GM23338 (cell line): Measurements from ENCODE around the gene TFPI2. TPM values are rescaled to one million over a fixed set of nuclear protein-coding genes. Genes with fewer than 3 reads are reported as not detected.

Source experiments
- ATAC-seq: fragments of 200-7000 bp; cut with Tn5 transposase; 3 replicates; pipeline ENCODE4 v1.9.1; 2020
- DNase-seq: peaks from one replicate; pipeline ENCODE4 v3.0.0-alpha.2; 2015; ENCODE audit warnings: low spot score
- H2AFZ ChIP-seq: fragments of 200-600 bp; sonication (generic); 2 replicates; pipeline ENCODE4 v1.8.0; 2016; ENCODE audit warnings: antibody characterized with exemption, mild to moderate bottlenecking, moderate library complexity
- H3F3A ChIP-seq: fragments of 200-600 bp; sonication (generic); replicated peaks from 2 replicates; pipeline ENCODE4 v1.8.0; 2017; ENCODE audit warnings: antibody characterized with exemption, mixed run types, low read depth
- H3K27ac ChIP-seq: fragments of 200-600 bp; sonication (generic); 2 replicates; pipeline ENCODE4 v1.6.1; 2016; ENCODE audit warnings: low read depth
- H3K27me3 ChIP-seq: fragments of 200-600 bp; sonication (generic); 2 replicates; pipeline ENCODE4 v1.8.0; 2016; ENCODE audit warnings: mild to moderate bottlenecking, mixed run types, moderate library complexity; ENCODE audit not compliant: insufficient read depth
- H3K36me3 ChIP-seq: fragments of 200-600 bp; sonication (generic); 2 replicates; pipeline ENCODE4 v1.8.0; 2016; ENCODE audit warnings: mild to moderate bottlenecking; ENCODE audit not compliant: insufficient read depth
- H3K4me1 ChIP-seq: fragments of 200-600 bp; sonication (generic); 2 replicates; pipeline ENCODE4 v1.8.0; 2016; ENCODE audit warnings: mild to moderate bottlenecking, moderate library complexity; ENCODE audit not compliant: insufficient read depth
- H3K4me2 ChIP-seq: fragments of 200-600 bp; sonication (generic); 2 replicates; pipeline ENCODE4 v1.7.1; 2017; ENCODE audit warnings: mixed run types
- H3K4me3 ChIP-seq: fragments of 200-600 bp; sonication (generic); 2 replicates; pipeline ENCODE4 v1.6.1; 2016; ENCODE audit warnings: mixed run types
- H3K79me2 ChIP-seq: fragments of 200-600 bp; sonication (generic); replicated peaks from 2 replicates; pipeline ENCODE4 v1.8.0; 2017; ENCODE audit warnings: mild to moderate bottlenecking; ENCODE audit not compliant: insufficient read depth
- H3K9me2 ChIP-seq: fragments of 200-600 bp; sonication (generic); 2 replicates; pipeline ENCODE4 v1.8.0; 2017; ENCODE audit not compliant: insufficient read depth
- H4K20me1 ChIP-seq: fragments of 200-600 bp; sonication (generic); replicated peaks from 2 replicates; pipeline ENCODE4 v1.8.0; 2017; ENCODE audit warnings: mild to moderate bottlenecking; ENCODE audit not compliant: insufficient read depth
- H3K27ac Mint-ChIP-seq: 2 replicates; pipeline ENCODE4 v1.8.0; 2020; ENCODE audit warnings: inconsistent platforms, mild to moderate bottlenecking, moderate library complexity, mixed read lengths
- H3K27me3 Mint-ChIP-seq: 3 replicates; pipeline ENCODE4 v1.8.0; 2022; ENCODE audit warnings: low read depth, mild to moderate bottlenecking, moderate library complexity, mixed read lengths, inconsistent platforms; ENCODE audit not compliant: insufficient read depth, poor library complexity
- H3K36me3 Mint-ChIP-seq: 3 replicates; pipeline ENCODE4 v1.8.0; 2021; ENCODE audit warnings: low read depth, mild to moderate bottlenecking, inconsistent platforms, moderate library complexity, mixed read lengths
- H3K4me1 Mint-ChIP-seq: 3 replicates; pipeline ENCODE4 v1.8.0; 2020; ENCODE audit warnings: mild to moderate bottlenecking, inconsistent platforms, mixed read lengths
- H3K4me3 Mint-ChIP-seq: 3 replicates; pipeline ENCODE4 v1.8.0; 2021; ENCODE audit warnings: moderate library complexity, mild to moderate bottlenecking, inconsistent platforms, mixed read lengths
- H3K9me3 Mint-ChIP-seq: 3 replicates; pipeline ENCODE4 v1.8.0; 2020; ENCODE audit warnings: moderate library complexity, mild to moderate bottlenecking, inconsistent platforms, mixed read lengths
- EZH2phosphoT487 ChIP-seq: fragments of 200-600 bp; sonication (generic); IDR thresholded peaks from one replicate; pipeline ENCODE4 v1.8.1; 2018; ENCODE audit warnings: antibody characterized with exemption; ENCODE audit not compliant: unreplicated experiment
- NANOG ChIP-seq: IDR thresholded peaks from 2 replicates; pipeline ENCODE4 v1.6.1; 2016; ENCODE audit warnings: antibody characterized with exemption, borderline replicate concordance
- STAT1 ChIP-seq: IDR thresholded peaks from one replicate; pipeline ENCODE4 v1.6.1; 2016; ENCODE audit warnings: antibody characterized with exemption; ENCODE audit not compliant: unreplicated experiment
- ZNF114 ChIP-seq: fragments of 250-450 bp; sonication (Bioruptor Pico); IDR thresholded peaks from 2 replicates; pipeline ENCODE4 v1.5.0; 2020; ENCODE audit warnings: mild to moderate bottlenecking, moderate library complexity
- ZNF331 ChIP-seq: fragments of 250-450 bp; sonication (Bioruptor Pico); IDR thresholded peaks from 2 replicates; pipeline ENCODE4 v1.5.0; 2020; ENCODE audit warnings: low read depth, mild to moderate bottlenecking, moderate library complexity
- polyA plus RNA-seq: library from polyadenylated mRNA; unstranded; fragments of >200 nt; fragmentation: Nextera tagmentation; extraction: Ambion mirVana; gene quantifications from 2 replicates; pipeline ENCODE4 v1.2.1, GENCODE V29; 2016
- total RNA-seq: library from RNA; depleted of rRNA; stranded (reverse); fragments of >200 nt; shearing (Covaris generic); gene quantifications from 2 replicates; pipeline ENCODE4 v1.2.3, GENCODE V29; 2014
- TF ChIP-seq, protein P1 (sequence below): fragments of 250-450 bp; sonication (Bioruptor Pico); IDR thresholded peaks from 2 replicates; pipeline ENCODE4 v1.5.0; 2020; ENCODE audit warnings: mild to moderate bottlenecking, moderate library complexity
- TF ChIP-seq, protein P2 (sequence below): IDR thresholded peaks from 2 replicates; pipeline ENCODE4 v1.6.1; 2016; ENCODE audit warnings: antibody characterized with exemption
- TF ChIP-seq, protein P3 (sequence below), 2 experiments: fragments of 200-600 bp in 1 of 2; sonication (generic) in 1 of 2; conservative IDR thresholded peaks; 2 replicates each; pipeline versions ENCODE4 v1.5.1 to v1.6.1; 2016 to 2017; ENCODE audit warnings: antibody characterized with exemption in 2 of 2, low read depth in 2 of 2, mild to moderate bottlenecking in 2 of 2, moderate library complexity in 1 of 2
- TF ChIP-seq, protein P4 (sequence below): IDR thresholded peaks from one replicate; pipeline ENCODE4 v1.6.1; 2018; ENCODE audit warnings: antibody characterized with exemption; ENCODE audit not compliant: unreplicated experiment

The TFPI2 gene
- total and polyA plus RNA-seq, 2 experiments from 2014 or later, result 13.3 to 18.1 TPM

DNA sequence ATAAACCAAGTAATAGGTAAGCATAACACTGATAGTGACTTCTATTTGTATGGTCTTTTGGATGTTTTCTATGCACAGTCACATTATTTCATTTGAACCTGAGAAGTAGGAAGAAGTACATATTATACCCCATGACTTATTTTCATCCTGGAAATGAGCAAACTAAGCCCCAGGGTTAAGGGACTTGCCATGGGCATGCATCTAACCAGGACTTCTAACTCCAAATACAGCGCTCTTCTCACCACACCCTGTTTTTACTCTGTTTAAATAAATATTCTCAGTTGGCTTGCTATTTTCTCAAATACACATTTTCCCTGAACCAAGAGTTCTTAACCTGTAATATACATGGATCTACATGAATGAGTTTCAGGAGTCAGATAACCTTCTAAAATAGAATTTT, 47.3 kb upstream of the TFPI2 start (continued):
- TF ChIP-seq, protein P1, sequence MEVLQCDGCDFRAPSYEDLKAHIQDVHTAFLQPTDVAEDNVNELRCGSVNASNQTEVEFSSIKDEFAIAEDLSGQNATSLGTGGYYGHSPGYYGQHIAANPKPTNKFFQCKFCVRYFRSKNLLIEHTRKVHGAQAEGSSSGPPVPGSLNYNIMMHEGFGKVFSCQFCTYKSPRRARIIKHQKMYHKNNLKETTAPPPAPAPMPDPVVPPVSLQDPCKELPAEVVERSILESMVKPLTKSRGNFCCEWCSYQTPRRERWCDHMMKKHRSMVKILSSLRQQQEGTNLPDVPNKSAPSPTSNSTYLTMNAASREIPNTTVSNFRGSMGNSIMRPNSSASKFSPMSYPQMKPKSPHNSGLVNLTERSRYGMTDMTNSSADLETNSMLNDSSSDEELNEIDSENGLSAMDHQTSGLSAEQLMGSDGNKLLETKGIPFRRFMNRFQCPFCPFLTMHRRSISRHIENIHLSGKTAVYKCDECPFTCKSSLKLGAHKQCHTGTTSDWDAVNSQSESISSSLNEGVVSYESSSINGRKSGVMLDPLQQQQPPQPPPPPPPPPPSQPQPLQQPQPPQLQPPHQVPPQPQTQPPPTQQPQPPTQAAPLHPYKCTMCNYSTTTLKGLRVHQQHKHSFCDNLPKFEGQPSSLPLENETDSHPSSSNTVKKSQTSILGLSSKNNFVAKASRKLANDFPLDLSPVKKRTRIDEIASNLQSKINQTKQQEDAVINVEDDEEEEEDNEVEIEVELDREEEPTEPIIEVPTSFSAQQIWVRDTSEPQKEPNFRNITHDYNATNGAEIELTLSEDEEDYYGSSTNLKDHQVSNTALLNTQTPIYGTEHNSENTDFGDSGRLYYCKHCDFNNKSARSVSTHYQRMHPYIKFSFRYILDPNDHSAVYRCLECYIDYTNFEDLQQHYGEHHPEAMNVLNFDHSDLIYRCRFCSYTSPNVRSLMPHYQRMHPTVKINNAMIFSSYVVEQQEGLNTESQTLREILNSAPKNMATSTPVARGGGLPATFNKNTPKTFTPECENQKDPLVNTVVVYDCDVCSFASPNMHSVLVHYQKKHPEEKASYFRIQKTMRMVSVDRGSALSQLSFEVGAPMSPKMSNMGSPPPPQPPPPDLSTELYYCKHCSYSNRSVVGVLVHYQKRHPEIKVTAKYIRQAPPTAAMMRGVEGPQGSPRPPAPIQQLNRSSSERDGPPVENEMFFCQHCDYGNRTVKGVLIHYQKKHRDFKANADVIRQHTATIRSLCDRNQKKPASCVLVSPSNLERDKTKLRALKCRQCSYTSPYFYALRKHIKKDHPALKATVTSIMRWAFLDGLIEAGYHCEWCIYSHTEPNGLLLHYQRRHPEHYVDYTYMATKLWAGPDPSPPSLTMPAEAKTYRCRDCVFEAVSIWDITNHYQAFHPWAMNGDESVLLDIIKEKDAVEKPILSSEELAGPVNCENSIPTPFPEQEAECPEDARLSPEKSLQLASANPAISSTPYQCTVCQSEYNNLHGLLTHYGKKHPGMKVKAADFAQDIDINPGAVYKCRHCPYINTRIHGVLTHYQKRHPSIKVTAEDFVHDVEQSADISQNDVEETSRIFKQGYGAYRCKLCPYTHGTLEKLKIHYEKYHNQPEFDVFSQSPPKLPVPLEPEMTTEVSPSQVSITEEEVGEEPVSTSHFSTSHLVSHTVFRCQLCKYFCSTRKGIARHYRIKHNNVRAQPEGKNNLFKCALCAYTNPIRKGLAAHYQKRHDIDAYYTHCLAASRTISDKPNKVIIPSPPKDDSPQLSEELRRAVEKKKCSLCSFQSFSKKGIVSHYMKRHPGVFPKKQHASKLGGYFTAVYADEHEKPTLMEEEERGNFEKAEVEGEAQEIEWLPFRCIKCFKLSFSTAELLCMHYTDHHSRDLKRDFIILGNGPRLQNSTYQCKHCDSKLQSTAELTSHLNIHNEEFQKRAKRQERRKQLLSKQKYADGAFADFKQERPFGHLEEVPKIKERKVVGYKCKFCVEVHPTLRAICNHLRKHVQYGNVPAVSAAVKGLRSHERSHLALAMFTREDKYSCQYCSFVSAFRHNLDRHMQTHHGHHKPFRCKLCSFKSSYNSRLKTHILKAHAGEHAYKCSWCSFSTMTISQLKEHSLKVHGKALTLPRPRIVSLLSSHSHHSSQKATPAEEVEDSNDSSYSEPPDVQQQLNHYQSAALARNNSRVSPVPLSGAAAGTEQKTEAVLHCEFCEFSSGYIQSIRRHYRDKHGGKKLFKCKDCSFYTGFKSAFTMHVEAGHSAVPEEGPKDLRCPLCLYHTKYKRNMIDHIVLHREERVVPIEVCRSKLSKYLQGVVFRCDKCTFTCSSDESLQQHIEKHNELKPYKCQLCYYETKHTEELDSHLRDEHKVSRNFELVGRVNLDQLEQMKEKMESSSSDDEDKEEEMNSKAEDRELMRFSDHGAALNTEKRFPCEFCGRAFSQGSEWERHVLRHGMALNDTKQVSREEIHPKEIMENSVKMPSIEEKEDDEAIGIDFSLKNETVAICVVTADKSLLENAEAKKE (CRISPR knock-in tag), result no peak
- TF ChIP-seq, protein P2, sequence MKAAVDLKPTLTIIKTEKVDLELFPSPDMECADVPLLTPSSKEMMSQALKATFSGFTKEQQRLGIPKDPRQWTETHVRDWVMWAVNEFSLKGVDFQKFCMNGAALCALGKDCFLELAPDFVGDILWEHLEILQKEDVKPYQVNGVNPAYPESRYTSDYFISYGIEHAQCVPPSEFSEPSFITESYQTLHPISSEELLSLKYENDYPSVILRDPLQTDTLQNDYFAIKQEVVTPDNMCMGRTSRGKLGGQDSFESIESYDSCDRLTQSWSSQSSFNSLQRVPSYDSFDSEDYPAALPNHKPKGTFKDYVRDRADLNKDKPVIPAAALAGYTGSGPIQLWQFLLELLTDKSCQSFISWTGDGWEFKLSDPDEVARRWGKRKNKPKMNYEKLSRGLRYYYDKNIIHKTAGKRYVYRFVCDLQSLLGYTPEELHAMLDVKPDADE, result no peak
- TF ChIP-seq, protein P3, sequence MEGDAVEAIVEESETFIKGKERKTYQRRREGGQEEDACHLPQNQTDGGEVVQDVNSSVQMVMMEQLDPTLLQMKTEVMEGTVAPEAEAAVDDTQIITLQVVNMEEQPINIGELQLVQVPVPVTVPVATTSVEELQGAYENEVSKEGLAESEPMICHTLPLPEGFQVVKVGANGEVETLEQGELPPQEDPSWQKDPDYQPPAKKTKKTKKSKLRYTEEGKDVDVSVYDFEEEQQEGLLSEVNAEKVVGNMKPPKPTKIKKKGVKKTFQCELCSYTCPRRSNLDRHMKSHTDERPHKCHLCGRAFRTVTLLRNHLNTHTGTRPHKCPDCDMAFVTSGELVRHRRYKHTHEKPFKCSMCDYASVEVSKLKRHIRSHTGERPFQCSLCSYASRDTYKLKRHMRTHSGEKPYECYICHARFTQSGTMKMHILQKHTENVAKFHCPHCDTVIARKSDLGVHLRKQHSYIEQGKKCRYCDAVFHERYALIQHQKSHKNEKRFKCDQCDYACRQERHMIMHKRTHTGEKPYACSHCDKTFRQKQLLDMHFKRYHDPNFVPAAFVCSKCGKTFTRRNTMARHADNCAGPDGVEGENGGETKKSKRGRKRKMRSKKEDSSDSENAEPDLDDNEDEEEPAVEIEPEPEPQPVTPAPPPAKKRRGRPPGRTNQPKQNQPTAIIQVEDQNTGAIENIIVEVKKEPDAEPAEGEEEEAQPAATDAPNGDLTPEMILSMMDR (conservative IDR thresholded peaks at IDR 0.05; ENCODE audit: low read depth in 2 of 2), result no peak
- TF ChIP-seq ZNF331 (CRISPR knock-in tag), result no peak
- TF ChIP-seq EZH2phosphoT487, result no peak

DNA sequence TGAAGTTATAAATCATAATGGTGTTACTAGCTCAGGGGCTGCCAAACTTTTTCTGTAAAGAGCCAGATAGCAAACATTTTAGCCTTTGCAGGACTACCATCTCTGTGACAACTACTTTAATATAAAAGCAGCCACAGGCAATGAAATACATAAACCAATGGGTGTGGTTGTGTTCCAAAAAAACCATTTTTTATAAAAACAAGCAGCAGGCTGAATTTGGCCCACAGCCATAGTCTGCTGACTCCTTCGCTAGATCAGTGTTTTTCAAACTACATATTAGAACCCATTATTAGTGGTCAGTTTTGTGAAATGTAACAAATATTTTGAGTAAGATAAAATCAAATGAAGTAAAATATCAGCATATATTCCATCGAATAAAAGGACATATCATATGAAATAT, 44.5 kb upstream of the TFPI2 start:
- H3K36me3 Mint-ChIP-seq, result no peaks in the 10 kb centered on the region
- H3K27me3 ChIP-seq, result no peaks in the 10 kb centered on the region
- H3K36me3 ChIP-seq, result no peaks in the 10 kb centered on the region
- H3K4me1 ChIP-seq, result no peaks in the 10 kb centered on the region
- no peak for DNase-seq
- no peaks in the 10 kb centered on the region for H4K20me1 ChIP-seq
- H3K4me3 ChIP-seq, result no peak overlapping the region
- no peak overlapping the region for H3K4me3 Mint-ChIP-seq
- H3K4me1 Mint-ChIP-seq, result no peaks in the 10 kb centered on the region; the same call in 2 of the 3 replicates
- no peaks in the 10 kb centered on the region for H3K27me3 Mint-ChIP-seq
- H3K79me2 ChIP-seq, result no peaks in the 10 kb centered on the region
- H2AFZ ChIP-seq, result no peak overlapping the region
- H3K27ac ChIP-seq, result no peak overlapping the region
- H3K9me2 ChIP-seq, result no peaks in the 10 kb centered on the region; the same call in 1 of the 2 replicates
- no peaks in the 10 kb centered on the region; the same call in 2 of the 3 replicates for H3K9me3 Mint-ChIP-seq
- no peak overlapping the region for H3K27ac Mint-ChIP-seq
- ATAC-seq, result no peak
- no peak overlapping the region for H3K4me2 ChIP-seq
- no peaks in the 10 kb centered on the region for H3F3A ChIP-seq
- TF ChIP-seq NANOG (no peak), ZNF331 (CRISPR knock-in tag) (no peak), STAT1 (no peak), ZNF114 (CRISPR knock-in tag) (no peak)
- TF ChIP-seq, protein P4, sequence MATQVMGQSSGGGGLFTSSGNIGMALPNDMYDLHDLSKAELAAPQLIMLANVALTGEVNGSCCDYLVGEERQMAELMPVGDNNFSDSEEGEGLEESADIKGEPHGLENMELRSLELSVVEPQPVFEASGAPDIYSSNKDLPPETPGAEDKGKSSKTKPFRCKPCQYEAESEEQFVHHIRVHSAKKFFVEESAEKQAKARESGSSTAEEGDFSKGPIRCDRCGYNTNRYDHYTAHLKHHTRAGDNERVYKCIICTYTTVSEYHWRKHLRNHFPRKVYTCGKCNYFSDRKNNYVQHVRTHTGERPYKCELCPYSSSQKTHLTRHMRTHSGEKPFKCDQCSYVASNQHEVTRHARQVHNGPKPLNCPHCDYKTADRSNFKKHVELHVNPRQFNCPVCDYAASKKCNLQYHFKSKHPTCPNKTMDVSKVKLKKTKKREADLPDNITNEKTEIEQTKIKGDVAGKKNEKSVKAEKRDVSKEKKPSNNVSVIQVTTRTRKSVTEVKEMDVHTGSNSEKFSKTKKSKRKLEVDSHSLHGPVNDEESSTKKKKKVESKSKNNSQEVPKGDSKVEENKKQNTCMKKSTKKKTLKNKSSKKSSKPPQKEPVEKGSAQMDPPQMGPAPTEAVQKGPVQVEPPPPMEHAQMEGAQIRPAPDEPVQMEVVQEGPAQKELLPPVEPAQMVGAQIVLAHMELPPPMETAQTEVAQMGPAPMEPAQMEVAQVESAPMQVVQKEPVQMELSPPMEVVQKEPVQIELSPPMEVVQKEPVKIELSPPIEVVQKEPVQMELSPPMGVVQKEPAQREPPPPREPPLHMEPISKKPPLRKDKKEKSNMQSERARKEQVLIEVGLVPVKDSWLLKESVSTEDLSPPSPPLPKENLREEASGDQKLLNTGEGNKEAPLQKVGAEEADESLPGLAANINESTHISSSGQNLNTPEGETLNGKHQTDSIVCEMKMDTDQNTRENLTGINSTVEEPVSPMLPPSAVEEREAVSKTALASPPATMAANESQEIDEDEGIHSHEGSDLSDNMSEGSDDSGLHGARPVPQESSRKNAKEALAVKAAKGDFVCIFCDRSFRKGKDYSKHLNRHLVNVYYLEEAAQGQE, result no peak
- TF ChIP-seq, protein P2, result no peak
